Heart left ventricle (tissue), 13 donors: ENCODE measurements around the gene MRPS21.

Source experiments
- POLR2A ChIP-seq, 2 donors: fragments of 450-650 bp; IDR thresholded peaks; one replicate each; pipeline ENCODE4 v1.6.1; 2017; ENCODE audit warnings: antibody characterized with exemption in 2 of 2, mild to moderate bottlenecking in 2 of 2, moderate library complexity in 2 of 2
- TF ChIP-seq, protein P1 (sequence below), 12 donors: fragments of 200-600 bp; sonication (generic) in 4 of 12; IDR thresholded peaks; one replicate each; pipeline versions ENCODE4 v1.5.0 to v1.8.0; 2018 to 2022; ENCODE audit warnings: antibody characterized with exemption in 12 of 12, mild to moderate bottlenecking in 5 of 12
- donor health status: ischemic (EF 13 %, LVEDD 7.1; RV severe dilation, severe dysfunction).
- donor health status: DM: no; HTN: yes; CAD: no.
- donor health status: DM: no; HTN: no; CAD: no.
- donor health status: ischemic (EF 25% LVEDD 6.9; RV normal size, moderate dysfunction).
- donor health status: ischemic (EF 25% LVEDD 5.7; RV mildly dilated, moderate dysfunction).
- donor health status: ischemic (EF 35%, LVEDD 5.7; RV mildly dilated, moderate dysfunction).
- donor health status: nonischemic (EF 11% LVEDD 7.7; RV severe dilation, severe dysfunction).
- donor health status: DM: yes; HTN: yes; CAD: no.
- donor health status: PGD.
- donor health status: ischemic (EF 29% LVEDD 5.4; RV normal size, mild dysfunction).
- donor health status: nonischemic (EF 23%, LVEDD 6.1; RV moderate dilation, normal function).

DNA sequence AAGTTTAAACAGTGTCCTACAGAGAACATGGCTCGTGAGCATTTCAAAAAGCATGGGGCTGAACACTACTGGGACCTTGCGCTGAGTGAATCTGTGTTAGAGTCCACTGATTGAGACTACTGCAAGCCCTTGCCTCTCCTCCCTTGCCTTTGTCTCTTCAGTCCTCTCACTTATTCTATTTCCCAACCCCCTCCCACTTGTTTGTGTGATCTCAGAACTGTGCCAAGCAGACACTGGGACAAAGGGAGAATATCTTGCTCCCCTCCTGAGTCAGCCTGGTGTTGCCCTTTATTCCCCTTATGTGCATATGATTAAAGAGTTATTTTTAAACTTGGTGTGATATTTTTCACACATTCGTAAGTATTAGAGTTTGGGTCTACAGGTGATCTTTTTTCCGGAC is 59.2 kb downstream of the MRPS21 start:
- TF ChIP-seq, protein P1, sequence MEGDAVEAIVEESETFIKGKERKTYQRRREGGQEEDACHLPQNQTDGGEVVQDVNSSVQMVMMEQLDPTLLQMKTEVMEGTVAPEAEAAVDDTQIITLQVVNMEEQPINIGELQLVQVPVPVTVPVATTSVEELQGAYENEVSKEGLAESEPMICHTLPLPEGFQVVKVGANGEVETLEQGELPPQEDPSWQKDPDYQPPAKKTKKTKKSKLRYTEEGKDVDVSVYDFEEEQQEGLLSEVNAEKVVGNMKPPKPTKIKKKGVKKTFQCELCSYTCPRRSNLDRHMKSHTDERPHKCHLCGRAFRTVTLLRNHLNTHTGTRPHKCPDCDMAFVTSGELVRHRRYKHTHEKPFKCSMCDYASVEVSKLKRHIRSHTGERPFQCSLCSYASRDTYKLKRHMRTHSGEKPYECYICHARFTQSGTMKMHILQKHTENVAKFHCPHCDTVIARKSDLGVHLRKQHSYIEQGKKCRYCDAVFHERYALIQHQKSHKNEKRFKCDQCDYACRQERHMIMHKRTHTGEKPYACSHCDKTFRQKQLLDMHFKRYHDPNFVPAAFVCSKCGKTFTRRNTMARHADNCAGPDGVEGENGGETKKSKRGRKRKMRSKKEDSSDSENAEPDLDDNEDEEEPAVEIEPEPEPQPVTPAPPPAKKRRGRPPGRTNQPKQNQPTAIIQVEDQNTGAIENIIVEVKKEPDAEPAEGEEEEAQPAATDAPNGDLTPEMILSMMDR (IDR thresholded peaks at IDR 0.05), result no peak
- TF ChIP-seq POLR2A (IDR thresholded peaks at IDR 0.05), result no peak
